GM19099 (cell line): ENCODE results near the gene RAB35.

ENCODE experiments used
- POLR2A ChIP-seq: IDR thresholded peaks from 3 replicates; pipeline ENCODE4 v1.6.1; 2011; ENCODE audit warnings: low read depth; ENCODE audit not compliant: insufficient read length; ENCODE audit errors: extremely low read depth

The RAB35 gene

GRCh38 chr12:120066341-120066740 lies 50.2 kb downstream of the RAB35 start:
- no peak for TF ChIP-seq POLR2A

DNA sequence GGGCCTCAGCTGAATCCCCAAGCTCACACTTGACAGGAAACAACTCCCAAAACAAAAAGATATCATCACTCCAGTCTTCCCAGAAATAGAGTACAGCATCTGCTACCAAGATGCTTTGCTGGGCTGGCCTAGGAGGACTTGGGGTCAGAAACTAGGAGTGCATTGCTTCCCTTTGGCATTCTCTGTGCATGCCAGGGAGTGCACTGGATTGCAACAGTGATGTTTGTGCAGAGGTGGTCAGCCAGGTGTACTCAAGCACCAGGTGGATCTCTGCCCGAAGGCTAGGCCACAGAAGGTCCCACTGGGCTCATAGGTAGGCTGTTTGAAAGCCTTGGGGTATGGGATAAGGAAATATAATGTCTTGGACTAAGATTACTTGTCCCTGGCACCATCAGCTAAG lies 51.1 kb downstream of the RAB35 start:
- TF ChIP-seq POLR2A = no peak

DNA sequence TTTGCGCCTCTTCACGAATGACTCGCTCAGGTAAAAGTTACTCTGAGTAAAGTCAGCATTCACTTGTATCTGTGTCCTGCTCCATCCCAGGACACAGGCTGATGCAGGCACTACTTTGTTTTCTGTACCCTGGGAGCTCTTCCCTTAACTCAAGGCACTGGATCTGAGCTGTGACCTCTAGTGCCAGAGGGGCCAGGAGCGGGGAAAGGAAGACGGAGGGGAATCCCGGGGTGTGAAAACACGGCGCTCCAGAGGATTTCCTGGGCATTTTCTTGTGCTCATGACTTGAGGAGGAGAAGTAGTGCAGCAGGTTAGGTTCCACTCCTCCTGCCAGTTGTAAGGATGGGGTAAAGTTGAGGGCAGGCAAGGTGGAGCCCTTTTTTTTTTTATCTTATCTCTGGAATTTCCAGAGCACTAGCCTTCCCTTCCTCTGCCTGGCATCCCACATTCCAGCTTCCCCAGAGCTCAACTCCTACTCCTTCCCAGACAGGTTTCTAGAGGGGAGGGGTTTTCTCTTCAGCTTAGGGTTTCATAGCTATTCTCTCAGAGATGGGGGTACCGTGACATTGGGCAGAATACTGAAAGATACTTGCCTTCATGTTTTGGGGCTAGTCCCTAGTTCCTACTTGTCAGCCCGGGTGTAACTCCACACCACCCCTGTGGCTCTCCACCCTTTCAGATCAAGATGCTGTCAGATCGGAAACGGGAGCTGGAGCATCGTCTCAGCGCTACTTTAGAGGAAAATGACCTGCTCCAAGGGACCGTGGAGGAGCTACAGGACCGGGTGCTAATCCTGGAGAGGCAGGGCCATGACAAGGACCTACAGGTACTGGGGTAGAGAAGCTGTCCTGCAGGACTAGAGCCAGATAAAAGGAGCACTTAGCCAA lies 52.3 kb downstream of the RAB35 start:
- TF ChIP-seq POLR2A = no peak

GRCh38 chr12:120062976-120063579 lies 53.5 kb downstream of the RAB35 start:
- no peak for TF ChIP-seq POLR2A

DNA sequence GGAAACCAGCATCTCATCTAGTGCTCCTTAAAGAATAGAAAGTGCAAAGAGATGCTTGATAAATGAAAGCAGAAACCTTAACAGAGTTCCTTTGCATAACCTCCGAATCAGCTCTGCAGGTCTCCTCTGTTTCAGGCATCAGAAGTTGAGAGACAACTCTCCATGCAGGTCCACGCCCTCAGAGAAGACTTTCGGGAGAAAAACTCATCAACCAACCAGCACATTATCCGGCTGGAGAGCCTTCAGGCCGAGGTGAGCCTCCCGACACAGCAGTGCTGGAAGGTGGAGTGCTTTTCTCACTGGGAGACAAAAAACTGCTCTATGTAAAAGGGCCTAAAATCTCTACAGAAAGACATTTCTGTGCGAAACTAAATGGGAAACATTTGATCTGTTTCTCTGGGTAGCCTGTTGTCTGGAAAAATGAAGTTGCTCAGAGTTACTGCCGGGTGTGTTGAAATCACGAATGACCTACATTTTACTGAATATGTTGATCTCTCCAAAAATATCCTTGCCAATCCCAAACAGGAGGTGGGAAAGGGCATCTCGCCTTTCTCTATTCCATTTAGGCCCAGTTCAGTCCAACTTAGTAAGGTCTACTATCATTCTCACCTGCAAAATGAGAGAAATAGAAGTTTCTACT lies 54.9 kb downstream of the RAB35 start:
- no peak for TF ChIP-seq POLR2A

GRCh38 chr12:120060717-120061116 lies 55.8 kb downstream of the RAB35 start:
- TF ChIP-seq POLR2A = no peak

DNA sequence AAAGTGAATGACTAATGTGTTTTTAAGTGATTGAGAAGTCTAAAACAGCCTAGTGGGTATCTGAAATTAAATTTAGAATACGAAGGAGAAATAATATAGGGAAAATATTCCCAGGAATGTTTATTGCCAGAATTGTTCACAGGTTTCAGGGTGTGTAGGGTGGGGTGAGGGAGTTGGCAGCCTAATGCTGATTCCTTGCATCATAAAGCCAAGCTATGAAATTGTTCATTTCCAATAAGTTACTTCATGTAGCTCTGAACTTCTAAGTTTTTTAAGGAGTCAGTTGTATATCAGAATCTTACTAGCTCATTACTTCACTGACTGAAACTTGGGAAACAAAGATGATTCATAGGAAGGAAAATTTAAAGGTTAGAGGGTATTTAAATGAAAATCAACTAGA lies 56.4 kb downstream of the RAB35 start:
- no peak for TF ChIP-seq POLR2A

- TF ChIP-seq POLR2A = no peak
Observed at GRCh38 chr12:120056739-120057138, 59.8 kb downstream of the RAB35 start.

DNA sequence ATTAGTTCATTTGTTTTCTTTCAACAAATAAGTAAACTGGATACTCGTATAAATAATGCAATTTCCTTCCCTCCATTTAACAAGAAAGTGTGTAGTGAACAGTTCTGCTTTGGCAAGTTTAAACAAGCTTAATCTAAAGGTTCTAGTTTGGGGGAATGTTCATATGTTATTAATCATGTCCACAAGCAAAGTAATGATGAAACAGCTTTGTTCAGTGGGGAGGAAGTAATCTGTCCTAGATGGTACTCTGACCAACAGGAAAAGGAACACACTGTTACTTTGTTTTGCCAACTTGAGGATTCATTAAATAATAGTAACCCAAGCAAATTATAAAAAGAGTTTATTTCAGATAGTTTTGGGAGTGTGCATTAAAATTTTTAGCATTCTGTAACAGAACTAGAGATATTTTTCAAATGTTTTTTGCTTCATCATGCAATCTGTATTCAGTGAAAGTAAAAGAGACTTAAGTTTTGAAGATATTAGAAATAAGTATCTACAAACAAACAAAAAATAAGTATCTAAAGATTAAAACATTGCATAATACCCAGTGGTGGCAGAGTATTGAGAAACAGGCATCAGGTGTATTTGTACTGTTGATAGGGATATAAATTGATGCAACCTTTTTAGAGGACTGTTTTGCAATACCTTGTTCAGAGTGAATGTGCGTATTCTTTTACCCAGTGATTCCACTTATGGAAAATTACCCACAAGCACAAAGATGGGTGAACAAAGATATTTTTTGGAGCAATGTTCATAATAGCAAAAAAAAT lies 61.1 kb downstream of the RAB35 start:
- TF ChIP-seq POLR2A = no peak

GRCh38 chr12:120054293-120054692 lies 62.3 kb downstream of the RAB35 start:
- TF ChIP-seq POLR2A = no peak

- no peak for TF ChIP-seq POLR2A
Observed at GRCh38 chr12:120051535-120051934, 65.0 kb downstream of the RAB35 start.

DNA sequence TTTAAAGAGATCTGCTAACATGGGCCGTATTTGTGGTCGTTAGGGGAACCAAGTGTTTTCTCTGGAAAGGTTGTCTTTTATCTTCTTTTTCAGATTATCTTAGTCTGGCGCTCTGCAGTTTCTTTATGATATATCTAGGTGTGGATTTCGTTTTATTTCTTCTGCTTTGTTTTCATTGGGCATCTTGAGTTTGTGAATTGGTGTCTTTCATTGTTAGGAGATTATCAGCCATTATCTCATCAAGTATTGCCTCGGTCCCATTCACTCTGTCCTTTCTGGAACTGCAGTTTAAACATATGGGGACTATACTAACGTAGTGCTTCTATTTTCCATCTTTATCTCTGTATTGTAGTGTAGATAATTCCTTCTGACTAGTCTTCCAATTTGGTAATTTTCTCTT lies 67.1 kb downstream of the RAB35 start:
- TF ChIP-seq POLR2A = no peak

DNA sequence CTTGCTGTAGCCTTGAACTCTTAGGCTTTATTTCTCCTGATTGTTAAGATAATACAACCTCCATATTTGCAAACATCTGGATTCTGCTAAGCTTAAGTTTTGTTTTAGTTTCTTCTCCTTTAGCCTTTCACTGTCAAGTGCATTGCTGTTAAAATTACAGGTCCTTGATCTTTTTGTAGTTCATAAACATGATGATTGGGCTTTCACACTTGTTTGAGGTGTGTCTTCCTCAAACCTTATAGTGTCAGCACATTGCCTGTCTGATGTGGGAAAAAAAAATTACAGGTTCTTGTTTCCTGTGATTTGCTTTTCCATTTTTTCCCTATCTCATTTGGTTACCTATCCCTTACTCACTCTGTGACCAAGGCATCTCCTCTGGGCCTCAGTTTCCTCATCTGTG lies 68.3 kb downstream of the RAB35 start:
- no peak for TF ChIP-seq POLR2A

GRCh38 chr12:120047072-120047471 lies 69.5 kb downstream of the RAB35 start:
- no peak for TF ChIP-seq POLR2A
